Activated CD4-positive, alpha-beta T cell treated with anti-CD3 and anti-CD28 coated beads for 36 hours (primary cell): ENCODE measurements around the gene TSSK3. TPM values are rescaled to one million over a fixed set of nuclear protein-coding genes. Genes with fewer than 3 reads are reported as not detected.

Experiments used
- total RNA-seq, 2 experiments: library from RNA; stranded (reverse); gene quantifications; one replicate each; pipeline ENCODE4 v1.2.3, GENCODE V29; 2021

The TSSK3 gene
- total RNA-seq, 2 experiments from 2014 or later, result 0.76 to 1.6 TPM

Other genes starting within 250 kb of the TSSK3 start
- gene TXLNA, start 182.9 kb upstream of the TSSK3 start, total RNA-seq, result 10 to 100 TPM; 79.5 to 79.7 TPM
- 10 to 100 TPM; 13.0 to 19.3 TPM for gene CCDC28B, start 161.9 kb upstream of the TSSK3 start, total RNA-seq
- 1 to 10 TPM; 4.4 to 5.0 TPM for gene IQCC, start 156.9 kb upstream of the TSSK3 start, total RNA-seq
- not detected for gene DCDC2B, start 153.4 kb upstream of the TSSK3 start, total RNA-seq
- 1 to 10 TPM; 7.3 to 8.2 TPM for gene TMEM234, start 140.2 kb upstream of the TSSK3 start, total RNA-seq
- gene EIF3I, start 140.1 kb upstream of the TSSK3 start, total RNA-seq, result 100 to 1,000 TPM; 299 to 349 TPM
- under 1 TPM; 0.72 to 0.82 TPM for gene FAM167B, start 115.3 kb upstream of the TSSK3 start, total RNA-seq
- gene LCK, start 111.3 kb upstream of the TSSK3 start, total RNA-seq, result 100 to 1,000 TPM; 179 to 220 TPM
- gene HDAC1, start 70.5 kb upstream of the TSSK3 start, total RNA-seq, result 100 to 1,000 TPM; 132 to 146 TPM
- 10 to 100 TPM; 27.0 to 29.3 TPM for gene MARCKSL1, start 26.3 kb upstream of the TSSK3 start, total RNA-seq
- 1 to 10 TPM; 3.1 to 3.3 TPM for gene FAM229A, start 54 bp upstream of the TSSK3 start, total RNA-seq
- gene BSDC1, start 31.9 kb downstream of the TSSK3 start, total RNA-seq, result 10 to 100 TPM; 29.4 to 36.9 TPM
- gene ZBTB8B, start 102.5 kb downstream of the TSSK3 start, total RNA-seq, result not detected
- under 1 TPM; 0.30 to 0.35 TPM for gene ZBTB8A, start 176.9 kb downstream of the TSSK3 start, total RNA-seq